Upper lobe of left lung (tissue), 4 donors: ENCODE data around the gene ARIH2.

ENCODE experiments used
- EP300 ChIP-seq, 4 donors: sonication (generic); formaldehyde crosslinking; IDR thresholded peaks; one replicate each; pipeline ENCODE4 v1.5.1; 2017; ENCODE audit warnings: antibody characterized with exemption in 4 of 4, control low read depth in 2 of 4
- POLR2A ChIP-seq, 4 donors: fragments of 450-650 bp; IDR thresholded peaks; one replicate each; pipeline ENCODE4 v1.5.1; 2016 to 2017; ENCODE audit warnings: antibody characterized with exemption in 4 of 4, mild to moderate bottlenecking in 2 of 4
- POLR2AphosphoS5 ChIP-seq, 2 donors: sonication (generic); formaldehyde crosslinking; IDR thresholded peaks; one replicate each; pipeline ENCODE4 v1.5.1; 2017; ENCODE audit warnings: antibody characterized with exemption in 2 of 2
- TF ChIP-seq, protein P1 (sequence below), 6 experiments: fragments of 450-650 bp in 4 of 6; fragments of 200-600 bp in 2 of 6; sonication (generic) in 2 of 6; IDR thresholded peaks; one replicate each; pipeline ENCODE4 v1.5.1; 2016 to 2019; ENCODE audit warnings: antibody characterized with exemption in 6 of 6

- TF ChIP-seq, protein P1, sequence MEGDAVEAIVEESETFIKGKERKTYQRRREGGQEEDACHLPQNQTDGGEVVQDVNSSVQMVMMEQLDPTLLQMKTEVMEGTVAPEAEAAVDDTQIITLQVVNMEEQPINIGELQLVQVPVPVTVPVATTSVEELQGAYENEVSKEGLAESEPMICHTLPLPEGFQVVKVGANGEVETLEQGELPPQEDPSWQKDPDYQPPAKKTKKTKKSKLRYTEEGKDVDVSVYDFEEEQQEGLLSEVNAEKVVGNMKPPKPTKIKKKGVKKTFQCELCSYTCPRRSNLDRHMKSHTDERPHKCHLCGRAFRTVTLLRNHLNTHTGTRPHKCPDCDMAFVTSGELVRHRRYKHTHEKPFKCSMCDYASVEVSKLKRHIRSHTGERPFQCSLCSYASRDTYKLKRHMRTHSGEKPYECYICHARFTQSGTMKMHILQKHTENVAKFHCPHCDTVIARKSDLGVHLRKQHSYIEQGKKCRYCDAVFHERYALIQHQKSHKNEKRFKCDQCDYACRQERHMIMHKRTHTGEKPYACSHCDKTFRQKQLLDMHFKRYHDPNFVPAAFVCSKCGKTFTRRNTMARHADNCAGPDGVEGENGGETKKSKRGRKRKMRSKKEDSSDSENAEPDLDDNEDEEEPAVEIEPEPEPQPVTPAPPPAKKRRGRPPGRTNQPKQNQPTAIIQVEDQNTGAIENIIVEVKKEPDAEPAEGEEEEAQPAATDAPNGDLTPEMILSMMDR (IDR thresholded peaks at IDR 0.05): no peak
- TF ChIP-seq EP300 (IDR thresholded peaks at IDR 0.05) (no peak), POLR2A (IDR thresholded peaks at IDR 0.05) (no peak), POLR2AphosphoS5 (IDR thresholded peaks at IDR 0.05) (no peak)
These were observed 87.9 kb downstream of the ARIH2 start for GRCh38 chr3:49006408-49007067.
